Astrocyte of the spinal cord (primary cell): ENCODE data around the gene GPR84.

Experiments
- DNase-seq: peaks from one replicate; pipeline ENCODE4 v3.0.0; 2011; ENCODE audit warnings: low read depth, low spot score
- H3K4me3 ChIP-seq: 2 replicates; pipeline ENCODE4 v1.5.1; 2011; ENCODE audit warnings: low read depth, mild to moderate bottlenecking, low read length, moderate library complexity
- CTCF ChIP-seq: IDR thresholded peaks from 2 replicates; pipeline ENCODE4 v1.5.1; 2012; ENCODE audit warnings: low read depth, mild to moderate bottlenecking, low read length, inconsistent platforms
- in situ Hi-C: cut with HindIII; loops from 2 replicates; pipeline ENCODE4 v1.10.0; 2017; ENCODE audit warnings: low sequenced_read_pairs

The GPR84 gene

DNA sequence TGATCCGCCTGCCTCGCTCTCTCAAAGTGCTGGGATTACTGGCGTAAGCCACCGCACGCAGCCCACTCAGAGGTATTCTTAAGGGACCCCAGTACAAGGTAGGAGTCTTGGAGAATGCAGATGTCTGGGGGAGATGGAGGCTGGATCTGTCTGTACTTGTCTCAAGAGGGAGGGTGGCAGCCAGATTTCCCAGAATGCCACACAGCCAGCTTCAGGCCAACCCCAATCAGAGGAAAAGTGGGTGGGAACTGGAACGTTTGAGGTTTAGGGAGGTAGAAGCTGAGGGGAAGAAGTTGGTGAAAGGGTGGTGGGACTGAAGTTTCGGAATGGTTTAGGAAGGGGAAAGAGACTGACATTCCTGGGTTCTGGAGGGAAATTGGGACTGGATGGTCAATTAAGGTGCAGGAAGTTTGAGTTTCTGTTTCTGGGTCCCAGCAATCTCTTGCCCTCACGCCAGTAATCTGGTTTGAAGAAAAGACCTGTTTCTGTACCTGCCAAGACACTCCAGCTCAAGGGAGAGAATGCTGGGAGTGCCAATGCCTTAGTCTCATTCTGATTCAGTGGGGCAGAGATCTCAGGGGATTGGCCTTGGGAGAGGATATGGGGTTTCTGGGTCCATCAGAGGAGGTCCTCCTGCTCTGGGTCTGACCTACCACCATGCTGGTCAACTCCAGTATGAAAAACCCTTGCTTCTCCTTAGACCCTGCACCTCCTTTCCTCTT, 28.4 kb upstream of the GPR84 start:
- in situ Hi-C loops, result no loop called here
- no peak overlapping the region for H3K4me3 ChIP-seq

GRCh38 chr12:54390668-54391551, 26.6 kb upstream of the GPR84 start:
- H3K4me3 ChIP-seq, result peak overlapping the region; percentile 26
- in situ Hi-C loops, result no loop called here
- DNase-seq, result no peak
- peak; percentile 15 for TF ChIP-seq CTCF

More for the DNA sequence above, 28.4 kb upstream of the GPR84 start:
- no peak for TF ChIP-seq CTCF
- DNase-seq, result no peak

- in situ Hi-C loops, result no loop called here
- DNase-seq, result no peak
- no peak for TF ChIP-seq CTCF
- no peak overlapping the region for H3K4me3 ChIP-seq
These were observed 25.9 kb upstream of the GPR84 start for GRCh38 chr12:54390176-54390667.

- no peak for DNase-seq
- in situ Hi-C loops, result no loop called here
- no peak overlapping the region for H3K4me3 ChIP-seq
- TF ChIP-seq CTCF, result no peak
These were observed 25.4 kb upstream of the GPR84 start for GRCh38 chr12:54389607-54390175.

DNA sequence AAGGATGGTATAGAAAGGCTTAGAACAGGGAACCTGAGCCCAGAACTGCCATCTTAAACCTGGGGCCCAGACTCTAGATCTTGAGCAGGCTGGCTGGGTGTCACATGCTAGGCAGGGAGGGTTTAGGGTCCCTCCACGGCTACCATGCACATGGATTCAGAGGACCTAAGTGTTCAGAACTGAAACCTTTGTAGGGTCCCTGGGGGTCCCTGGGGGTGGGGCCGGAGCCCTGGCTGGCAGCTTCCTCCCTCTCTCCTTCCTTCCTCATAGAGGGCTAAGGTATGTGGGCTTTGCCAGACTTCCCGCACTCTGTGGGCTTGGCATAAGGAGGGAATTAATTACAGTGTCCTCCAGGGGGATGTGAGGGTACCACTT, 24.8 kb upstream of the GPR84 start:
- TF ChIP-seq CTCF, result no peak
- no peak for DNase-seq
- in situ Hi-C loops, result no loop called here
- no peak overlapping the region for H3K4me3 ChIP-seq

DNA sequence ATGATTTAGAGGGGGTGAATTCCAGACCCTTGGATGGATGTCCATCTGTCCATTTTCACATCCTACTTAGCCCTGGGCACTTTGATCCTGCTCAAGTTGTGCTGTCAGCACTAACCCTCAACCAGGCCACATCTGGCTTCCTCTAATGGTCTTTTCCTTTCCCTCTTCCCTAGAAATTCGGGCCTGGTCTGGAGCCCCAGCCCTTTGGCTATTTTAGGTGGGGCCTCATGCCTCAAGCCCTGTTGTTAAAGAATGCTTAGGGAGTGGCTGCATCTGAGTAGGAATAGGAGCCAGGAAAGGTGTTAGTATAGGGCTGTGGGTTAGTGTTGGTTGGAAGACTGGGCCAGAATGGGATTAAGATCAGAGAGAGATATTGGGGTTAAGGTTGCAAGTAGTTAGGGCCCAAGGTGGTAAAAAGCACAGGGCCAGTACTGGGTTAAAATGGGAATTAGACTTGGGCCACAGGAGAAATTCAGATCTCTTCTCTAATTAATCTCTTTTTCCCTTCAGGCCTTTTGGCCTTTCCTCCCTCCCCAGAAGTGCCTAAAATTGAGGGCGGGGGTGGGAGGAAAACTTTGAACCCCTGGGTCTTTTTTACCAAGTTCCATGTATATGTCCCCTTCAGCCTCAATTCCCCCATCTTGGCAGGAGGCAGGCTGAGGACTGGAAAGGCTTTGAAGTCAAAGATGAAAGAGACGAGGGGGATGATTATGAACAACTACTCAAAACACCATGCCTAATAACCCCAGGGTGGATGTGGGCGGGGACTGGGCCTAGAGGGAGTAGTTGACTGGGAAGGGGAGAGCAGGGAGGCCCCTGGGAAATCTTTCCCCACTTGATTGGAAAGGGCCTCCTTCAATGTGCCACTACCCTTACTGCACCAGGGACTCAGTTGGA, 24.2 kb upstream of the GPR84 start:
- no peak for DNase-seq
- no peak for TF ChIP-seq CTCF
- in situ Hi-C loops, result no loop called here
- no peak overlapping the region for H3K4me3 ChIP-seq
